ENCODE results near the gene LCE1D.

DNA sequence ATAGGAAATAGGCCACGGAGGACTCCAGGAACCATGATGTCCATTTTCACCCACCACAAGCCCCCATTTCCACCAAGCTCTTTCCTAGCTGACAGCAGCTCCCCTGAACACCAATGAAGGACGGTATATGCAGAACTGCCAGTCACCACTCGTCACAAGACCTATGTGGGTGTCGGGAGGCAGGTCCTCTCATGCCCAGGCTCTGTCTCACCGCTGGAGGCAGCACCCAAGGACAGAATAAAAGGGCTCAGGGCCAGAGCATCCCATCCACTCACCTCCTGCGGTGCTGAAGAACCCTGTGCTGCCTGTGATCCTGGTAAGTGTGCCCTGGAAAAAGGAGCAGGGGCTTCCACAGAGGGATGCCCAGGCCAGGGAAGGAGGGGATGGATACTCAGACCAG lies 21.6 kb upstream of the LCE1D start, which contains the start of gene LCE1F:
- TF ChIP-seq, protein P1, sequence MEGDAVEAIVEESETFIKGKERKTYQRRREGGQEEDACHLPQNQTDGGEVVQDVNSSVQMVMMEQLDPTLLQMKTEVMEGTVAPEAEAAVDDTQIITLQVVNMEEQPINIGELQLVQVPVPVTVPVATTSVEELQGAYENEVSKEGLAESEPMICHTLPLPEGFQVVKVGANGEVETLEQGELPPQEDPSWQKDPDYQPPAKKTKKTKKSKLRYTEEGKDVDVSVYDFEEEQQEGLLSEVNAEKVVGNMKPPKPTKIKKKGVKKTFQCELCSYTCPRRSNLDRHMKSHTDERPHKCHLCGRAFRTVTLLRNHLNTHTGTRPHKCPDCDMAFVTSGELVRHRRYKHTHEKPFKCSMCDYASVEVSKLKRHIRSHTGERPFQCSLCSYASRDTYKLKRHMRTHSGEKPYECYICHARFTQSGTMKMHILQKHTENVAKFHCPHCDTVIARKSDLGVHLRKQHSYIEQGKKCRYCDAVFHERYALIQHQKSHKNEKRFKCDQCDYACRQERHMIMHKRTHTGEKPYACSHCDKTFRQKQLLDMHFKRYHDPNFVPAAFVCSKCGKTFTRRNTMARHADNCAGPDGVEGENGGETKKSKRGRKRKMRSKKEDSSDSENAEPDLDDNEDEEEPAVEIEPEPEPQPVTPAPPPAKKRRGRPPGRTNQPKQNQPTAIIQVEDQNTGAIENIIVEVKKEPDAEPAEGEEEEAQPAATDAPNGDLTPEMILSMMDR (IDR thresholded peaks at IDR 0.05): no peak
- TF ChIP-seq EP300 (IDR thresholded peaks at IDR 0.05) (no peak), POLR2A (IDR thresholded peaks at IDR 0.05) (no peak), POLR2AphosphoS5 (IDR thresholded peaks at IDR 0.05) (no peak)
